H1 (cell line): Measurements from ENCODE around the gene TNRC6C. TPM values are rescaled to one million over a fixed set of nuclear protein-coding genes. Genes with fewer than 3 reads are reported as not detected.
A peak's percentile ranks its signal among the peaks of the same experiment; 100 is the strongest.

Experiments
- CTCF ChIA-PET: fragments of 300-600 bp; sonication (Branson Sonifier 250); formaldehyde crosslinking; loops from one replicate; lab custom pipeline; 2021; ENCODE audit not compliant: partially characterized antibody; lab: Charles Lee
- POLR2A ChIA-PET: fragments of 300-600 bp; sonication (Branson Sonifier 250); formaldehyde crosslinking; loops from one replicate; lab custom pipeline; 2021; ENCODE audit warnings: inconsistent platforms; ENCODE audit not compliant: partially characterized antibody; lab: Charles Lee
- DNase-seq, 2 experiments: peaks; one replicate each; pipeline versions ENCODE4 v3.0.0 to v3.0.0-alpha.2; 2010 to 2022; ENCODE audit warnings: low spot score in 2 of 2, low read depth in 1 of 2, mixed read lengths in 1 of 2
- FAIRE-seq: peaks from 2 replicates; lab custom pipeline; 2011; peaks lifted over from hg19 to GRCh38; lab: Jason Lieb, UNC
- H2AFZ ChIP-seq: 2 replicates; pipeline ENCODE4 v1.8.1; 2012; ENCODE audit warnings: low read length, inconsistent platforms
- H2AK5ac ChIP-seq: 2 replicates; pipeline ENCODE4 v1.6.1; 2013; ENCODE audit warnings: low read depth, low read length
- H2BK120ac ChIP-seq: replicated peaks from 2 replicates; pipeline ENCODE3; 2013; ENCODE audit warnings: low read depth, low read length, inconsistent platforms
- H2BK12ac ChIP-seq: 2 replicates; pipeline ENCODE4 v1.6.1; 2013; ENCODE audit warnings: low read depth, low read length
- H2BK15ac ChIP-seq: 2 replicates; pipeline ENCODE4 v1.6.1; 2013; ENCODE audit warnings: low read length
- H2BK20ac ChIP-seq: 2 replicates; pipeline ENCODE4 v1.6.1; 2013; ENCODE audit warnings: low read length
- H2BK5ac ChIP-seq: 2 replicates; pipeline ENCODE4 v1.6.1; 2013; ENCODE audit warnings: low read depth, low read length
- H3K14ac ChIP-seq: 2 replicates; pipeline ENCODE4 v1.6.1; 2013; ENCODE audit warnings: inconsistent platforms; ENCODE audit not compliant: insufficient read length
- H3K18ac ChIP-seq: 2 replicates; pipeline ENCODE4 v1.6.1; 2013; ENCODE audit warnings: low read length; ENCODE audit errors: extremely low read depth
- H3K23ac ChIP-seq: 2 replicates; pipeline ENCODE4 v1.6.1; 2013; ENCODE audit warnings: inconsistent platforms; ENCODE audit not compliant: insufficient read length
- H3K23me2 ChIP-seq: 2 replicates; pipeline ENCODE4 v1.6.1; 2013; ENCODE audit warnings: low read depth, low read length
- H3K27ac ChIP-seq: 2 replicates; pipeline ENCODE4 v1.6.1; 2011; ENCODE audit warnings: low read depth, low read length, inconsistent platforms
- H3K27me3 ChIP-seq, 4 experiments: replicated peaks in 1 of 4; 1 replicate in 1 of 4; 2 replicates in 3 of 4; pipeline versions ENCODE4 v1.6.1 to v1.8.1; 2011 to 2013; ENCODE audit warnings: low read length in 3 of 4, mild to moderate bottlenecking in 3 of 4, inconsistent platforms in 2 of 4, mixed read lengths in 2 of 4, moderate library complexity in 1 of 4; ENCODE audit not compliant: control insufficient read depth in 3 of 4, insufficient read depth in 3 of 4; ENCODE audit errors: extremely low read depth in 1 of 4
- H3K36me3 ChIP-seq, 4 experiments: 2 replicates each; pipeline versions ENCODE4 v1.6.1 to v1.8.1; 2011 to 2013; ENCODE audit warnings: mild to moderate bottlenecking in 4 of 4, low read length in 3 of 4, moderate library complexity in 2 of 4, control low read depth in 1 of 4, inconsistent platforms in 1 of 4; ENCODE audit not compliant: insufficient read depth in 4 of 4, control insufficient read depth in 2 of 4
- H3K4ac ChIP-seq: replicated peaks from 2 replicates; pipeline ENCODE3; 2013; ENCODE audit warnings: low read length, low read depth, mixed read lengths, inconsistent platforms; ENCODE audit not compliant: insufficient read length
- H3K4me1 ChIP-seq, 4 experiments: replicated peaks in 1 of 4; 1 replicate in 1 of 4; 2 replicates in 3 of 4; pipeline versions ENCODE4 v1.6.1 to v1.8.1; 2011 to 2013; ENCODE audit warnings: low read length in 3 of 4, inconsistent platforms in 2 of 4, mixed read lengths in 1 of 4; ENCODE audit not compliant: insufficient read depth in 4 of 4, control insufficient read depth in 3 of 4
- H3K4me2 ChIP-seq, 2 experiments: 2 replicates each; pipeline versions ENCODE4 v1.6.1 to v1.8.1; 2011 to 2013; ENCODE audit warnings: low read depth in 2 of 2, low read length in 2 of 2, control low read depth in 1 of 2, inconsistent platforms in 1 of 2, mild to moderate bottlenecking in 1 of 2; ENCODE audit not compliant: insufficient read depth in 1 of 2
- H3K4me3 ChIP-seq, 4 experiments: fragments of 200-600, 300-600 bp in 1 of 4; sonication (generic), shearing (Covaris generic), sonication (Bioruptor Twin) in 1 of 4; 2 replicates each; pipeline versions ENCODE4 v1.5.1 to v1.8.1; 2011 to 2016; ENCODE audit warnings: low read length in 4 of 4, low read depth in 3 of 4, control low read depth in 2 of 4, inconsistent platforms in 2 of 4, mild to moderate bottlenecking in 2 of 4, mixed read lengths in 1 of 4, moderate library complexity in 1 of 4; ENCODE audit not compliant: insufficient read depth in 2 of 4; ENCODE audit errors: extremely low read depth in 1 of 4
- H3K56ac ChIP-seq: replicated peaks from 2 replicates; pipeline ENCODE3; 2013; ENCODE audit warnings: low read depth, mild to moderate bottlenecking, mixed read lengths, low read length, inconsistent platforms; ENCODE audit not compliant: insufficient read length
- H3K79me1 ChIP-seq: 2 replicates; pipeline ENCODE4 v1.6.1; 2013; ENCODE audit warnings: low read depth, low read length, control low read depth
- H3K79me2 ChIP-seq, 2 experiments: 2 replicates each; pipeline versions ENCODE4 v1.6.1 to v1.8.1; 2012 to 2013; ENCODE audit warnings: low read length in 2 of 2, mild to moderate bottlenecking in 2 of 2, inconsistent platforms in 1 of 2; ENCODE audit not compliant: insufficient read depth in 2 of 2, control insufficient read depth in 1 of 2
- H3K9ac ChIP-seq, 4 experiments: replicated peaks in 1 of 4; 1 replicate in 1 of 4; 2 replicates in 3 of 4; pipeline versions ENCODE4 v1.6.1 to v1.8.1; 2011 to 2013; ENCODE audit warnings: low read depth in 3 of 4, low read length in 3 of 4, control low read depth in 2 of 4, mild to moderate bottlenecking in 2 of 4, moderate library complexity in 2 of 4, inconsistent platforms in 1 of 4; ENCODE audit errors: extremely low read depth in 1 of 4
- H3K9me3 ChIP-seq, 2 experiments: 2 replicates each; pipeline versions ENCODE4 v1.6.1 to v1.8.1; 2012 to 2013; ENCODE audit warnings: mild to moderate bottlenecking in 2 of 2, moderate library complexity in 2 of 2, control low read depth in 1 of 2, inconsistent platforms in 1 of 2, low read depth in 1 of 2, low read length in 1 of 2, mixed read lengths in 1 of 2; ENCODE audit not compliant: insufficient read depth in 2 of 2
- H4K20me1 ChIP-seq, 2 experiments: replicated peaks in 1 of 2; 2 replicates each; pipeline versions ENCODE3 to v1.8.1; 2011 to 2013; ENCODE audit warnings: inconsistent platforms in 2 of 2, low read length in 2 of 2, mild to moderate bottlenecking in 1 of 2; ENCODE audit not compliant: insufficient read depth in 2 of 2, control insufficient read depth in 1 of 2
- H4K5ac ChIP-seq: 2 replicates; pipeline ENCODE4 v1.6.1; 2013; ENCODE audit warnings: low read length, low read depth, mixed read lengths, inconsistent platforms; ENCODE audit not compliant: insufficient read length
- H4K8ac ChIP-seq: 2 replicates; pipeline ENCODE4 v1.8.0; 2013; ENCODE audit warnings: mild to moderate bottlenecking, moderate library complexity, low read length, inconsistent platforms; ENCODE audit not compliant: insufficient read depth; ENCODE audit errors: extremely low read depth
- H4K91ac ChIP-seq: replicated peaks from 2 replicates; pipeline ENCODE3; 2013; ENCODE audit warnings: low read length, mixed read lengths, inconsistent platforms; ENCODE audit not compliant: insufficient read length
- BACH1 ChIP-seq: IDR thresholded peaks from 2 replicates; pipeline ENCODE4 v1.6.1; 2012; ENCODE audit warnings: low read length, improper control_type of control experiment
- CREB1 ChIP-seq: IDR thresholded peaks from 2 replicates; pipeline ENCODE4 v1.6.1; 2012; ENCODE audit warnings: inconsistent platforms
- GTF2F1 ChIP-seq: IDR thresholded peaks from 2 replicates; pipeline ENCODE4 v1.6.1; 2012; ENCODE audit warnings: low read depth, low read length, improper control_type of control experiment, borderline replicate concordance
- JUN ChIP-seq: IDR thresholded peaks from 2 replicates; pipeline ENCODE4 v1.6.1; 2011; ENCODE audit warnings: low read depth, mild to moderate bottlenecking, improper control_type of control experiment, low read length
- KDM5A ChIP-seq: fragments of 200-600 bp; IDR thresholded peaks from 2 replicates; pipeline ENCODE4 v1.7.1; 2012; ENCODE audit warnings: mild to moderate bottlenecking, low read length, inconsistent platforms, mixed read lengths
- SAP30 ChIP-seq: fragments of 300-600 bp; sonication (generic); IDR thresholded peaks from 2 replicates; pipeline ENCODE4 v1.7.1; 2012; ENCODE audit warnings: low read length, moderate library complexity, mild to moderate bottlenecking, inconsistent platforms; ENCODE audit not compliant: insufficient read depth, insufficient replicate concordance
- TAF7 ChIP-seq: optimal IDR thresholded peaks from 2 replicates; pipeline ENCODE3; 2011; ENCODE audit warnings: low read depth, mild to moderate bottlenecking, inconsistent platforms, low read length, moderate library complexity, borderline replicate concordance
- WGBS, 2 experiments: shearing (Covaris generic) in 1 of 2; methylation state at CpG; one replicate each; pipeline versions ENCODE4 v1.1.6 to v1.1.7; 2013 to 2015; ENCODE audit warnings: low lambda C conversion rate in 2 of 2, mixed read lengths in 2 of 2, inconsistent platforms in 1 of 2, low coverage in 1 of 2, missing lambda C conversion rate in 1 of 2; ENCODE audit not compliant: insufficient replicate concordance in 2 of 2, insufficient coverage in 1 of 2, insufficient read length in 1 of 2; ENCODE audit errors: extremely low coverage in 1 of 2, missing lambda C conversion rate in 1 of 2; 5-methylcytosine and 5-hydroxymethylcytosine counted together
- polyA plus RNA-seq, 7 experiments: library from polyadenylated mRNA; depleted of rRNA in 3 of 7; stranded (reverse) in 5 of 7; unstranded in 2 of 7; fragments of >200 nt in 5 of 7; fragments of 200-250 nt in 2 of 7; gene quantifications; 1 replicate in 5 of 7; 2 replicates in 1 of 7; 4 replicates in 1 of 7; pipeline versions ENCODE4 v1.2.1 to v1.2.3, GENCODE V29; 2011 to 2013; ENCODE audit warnings: missing spikeins in 2 of 7, mixed read lengths in 2 of 7
- total RNA-seq: library from RNA; stranded (reverse); fragmentation: NEBNext Ultra II Directional; extraction: Animal tissue kit (Norgen Biotek cat#: 25700); gene quantifications from 2 replicates; pipeline ENCODE4 v1.2.1, GENCODE V29; 2021

Gene TNRC6C
- total and polyA plus RNA-seq, 2 of the 8 experiments (the other 6 are each of a cell fraction or from before 2014, with no cell fraction given): 2.8 to 28.9 TPM

DNA sequence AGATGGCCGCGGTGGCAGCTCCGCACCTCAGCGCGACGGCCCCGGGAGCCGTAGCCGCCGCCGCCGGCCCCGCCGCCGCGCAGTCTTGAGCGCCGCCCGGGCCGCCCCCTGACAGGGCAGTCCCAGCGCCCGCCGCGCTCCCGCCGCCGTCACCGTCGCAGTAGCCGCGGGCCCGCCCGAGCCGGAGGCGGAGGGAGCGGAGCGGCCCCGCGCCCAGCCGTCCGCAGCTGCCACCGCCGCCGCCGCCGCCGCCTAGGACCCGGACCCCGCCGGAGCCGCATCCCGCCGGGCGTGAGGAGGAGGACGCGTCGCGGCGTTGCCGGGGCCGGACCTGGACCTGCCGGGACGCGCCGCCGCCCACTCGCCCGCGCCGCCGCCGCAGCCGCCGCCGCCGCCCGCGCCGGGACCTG is 218 bp downstream of the TNRC6C start:
- no peak for FAIRE-seq
- H3K4me3 ChIP-seq: peak overlapping the region in 2 of 4 experiments; percentile 79 to 85; a peak in 3 of 8 replicates

More for the DNA sequence above, 218 bp downstream of the TNRC6C start:
- Histone ChIP-seq H3K4me1 (peaks cover 1 to 5% (median 4%) of the 10 kb centered on the region in 4 experiments; a peak in 4 of 7 replicates), H4K5ac (no peak overlapping the region), H3K27ac (no peak overlapping the region), H2AK5ac (no peak overlapping the region), H3K4me2 (no peak overlapping the region; a peak in 1 of 4 replicates), H3K9ac (peak overlapping the region in 1 of 4 experiments; percentile 99; a peak in 3 of 7 replicates), H3K4ac (no peak overlapping the region), H3K23me2 (peaks cover 24% of the 10 kb centered on the region), H2BK20ac (no peak overlapping the region), H2AFZ (no peak overlapping the region), H3K79me1 (peaks cover 6% of the 10 kb centered on the region; the same call in 1 of the 2 replicates), H2BK15ac (no peak overlapping the region), H3K27me3 (peaks cover 6 to 28% (median 18%) of the 10 kb centered on the region in 4 experiments), H2BK12ac (no peak overlapping the region), H2BK5ac (no peak overlapping the region), H3K23ac (no peak overlapping the region), H3K18ac (no peak overlapping the region), H4K91ac (no peak overlapping the region), H3K36me3 (no peaks in the 10 kb centered on the region), H3K14ac (no peak overlapping the region), H3K9me3 (no peaks in the 10 kb centered on the region), H4K20me1 (peaks cover 0 to 7% of the 10 kb centered on the region in 2 experiments), H2BK120ac (no peak overlapping the region), H3K56ac (no peak overlapping the region), H3K79me2 (peaks cover 10 to 44% of the 10 kb centered on the region in 2 experiments; a peak in 3 of 4 replicates), H4K8ac (no peak overlapping the region)
- WGBS, 2 experiments: 13% methylated on average over 19 of the region's 79 CpGs; no CpG with 5 or more reads in 1 of the 2 experiments
- ChIA-PET CTCF (interaction anchor here (0.8 to 2.0 kb wide), 7 partner anchors 11 to 91 kb away, joined by 3 to 6 read pairs (median 4); no protein-coding TSS in a partner anchor), POLR2A (interaction anchor here (0.6 to 6.0 kb wide), 73 partner anchors 7 to 834 kb away, joined by 3 to 100 read pairs (median 4); partner anchors contain the start of gene TMC6)
- TF ChIP-seq GTF2F1 (no peak), JUN (no peak), CREB1 (no peak), KDM5A (no peak), BACH1 (no peak), TAF7 (no peak), SAP30 (no peak)
- DNase-seq: no peak
